TTC549 (cell line): Measurements from ENCODE around the gene MAN2C1.

ENCODE experiments used
- FAIRE-seq: peaks from 2 replicates; lab custom pipeline; 2012; peaks lifted over from hg19 to GRCh38; lab: Jason Lieb, UNC

Gene MAN2C1

DNA sequence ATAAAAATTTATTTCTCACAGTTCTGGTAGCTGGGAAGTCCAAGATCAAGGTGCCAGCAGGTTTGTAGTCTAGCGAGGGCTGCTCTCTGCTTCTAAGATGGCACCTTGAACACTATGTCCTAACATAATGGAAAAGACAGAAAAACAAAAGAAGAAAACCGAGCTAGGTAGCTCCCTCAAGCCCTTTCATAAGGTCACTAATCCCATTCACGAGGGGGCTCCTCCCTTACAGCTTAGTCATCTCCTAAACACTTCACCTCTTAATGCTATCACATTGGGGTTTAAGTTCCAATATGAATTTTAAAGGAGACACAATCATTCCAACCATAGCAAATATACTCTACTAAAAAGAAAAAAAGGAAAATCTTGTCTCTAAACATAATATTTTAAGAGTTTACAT is 62.2 kb downstream of the MAN2C1 start:
- no peak for FAIRE-seq
